Adipose tissue (tissue), 3 donors: Measurements from ENCODE around the gene NCKAP5L. TPM values are rescaled to one million over a fixed set of nuclear protein-coding genes. Genes with fewer than 3 reads are reported as not detected.
"Not testable (repeated sequence)": the region's sequence is repeated elsewhere in the genome, so short reads cannot be mapped to it uniquely, and the experiment has no call there.

Source experiments
- H3K27ac ChIP-seq: one replicate; pipeline ENCODE4 v1.5.1; 2013; ENCODE audit warnings: low read depth, low read length
- WGBS, 3 donors: extraction: QIAGEN DNeasy Blood & Tissue Kit; methylation state at CpG; one replicate each; pipeline ENCODE4 v1.1.7; 2013; 5-methylcytosine and 5-hydroxymethylcytosine counted together
- polyA plus RNA-seq, 3 donors: library from polyadenylated mRNA; stranded (reverse); fragments of 200-250 nt; gene quantifications; one replicate each; pipeline ENCODE4 v1.2.3, GENCODE V29; 2013
- donor health status: healthy with polysubstance abuse.
- donor health status: Bipolar disorder and iron deficiency.
- donor health status: healthy.

NCKAP5L gene
- polyA plus RNA-seq, 3 donors: 4.1 to 17.4 (median 11.6) TPM

DNA sequence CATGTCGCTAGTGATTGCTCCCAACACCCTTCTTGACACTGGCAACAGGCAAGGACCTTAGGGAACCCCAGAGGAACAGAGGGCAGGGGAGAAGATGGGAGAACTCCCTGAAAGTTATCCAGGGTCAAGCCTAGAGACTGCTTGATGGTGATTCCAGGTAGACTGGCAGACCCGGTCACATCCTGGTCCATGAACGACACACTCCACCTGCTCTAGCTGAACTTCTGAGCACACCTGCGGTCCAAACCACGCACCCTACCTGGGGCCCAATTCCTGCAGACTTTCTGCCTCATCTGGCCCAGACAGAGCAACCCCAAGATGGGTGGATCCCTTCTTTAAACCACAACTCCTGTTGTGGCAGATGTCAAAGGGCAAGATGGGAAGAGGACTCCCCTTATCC is 34.2 kb downstream of the NCKAP5L start:
- no peak overlapping the region for H3K27ac ChIP-seq
- WGBS, 3 donors: 86 to 93% (median 92%) methylated on average over 5 of the region's 5 CpGs

DNA sequence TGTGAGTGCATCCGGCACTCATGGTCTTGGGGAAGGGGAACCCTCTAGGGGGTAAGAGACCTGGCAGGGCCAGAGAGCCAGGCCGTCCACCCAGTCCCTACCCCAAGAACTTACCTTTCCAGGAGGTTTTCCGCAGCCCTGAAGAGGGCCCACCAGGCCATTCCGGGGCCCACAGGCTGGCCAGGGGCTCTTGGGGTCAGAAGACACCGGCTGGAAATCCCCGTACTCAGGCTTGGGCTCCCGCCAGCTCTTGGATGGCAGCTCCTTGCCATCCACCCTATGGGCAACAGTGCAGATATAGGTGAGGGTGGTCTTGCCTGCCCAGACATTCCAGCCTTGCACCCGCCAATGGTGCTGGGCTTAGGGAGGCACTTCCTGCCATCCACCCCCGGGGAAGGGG is 34.6 kb downstream of the NCKAP5L start:
- 91 to 93% (median 92%) methylated on average over 9 of the region's 9 CpGs for WGBS, 3 donors
- H3K27ac ChIP-seq: no peak overlapping the region

DNA sequence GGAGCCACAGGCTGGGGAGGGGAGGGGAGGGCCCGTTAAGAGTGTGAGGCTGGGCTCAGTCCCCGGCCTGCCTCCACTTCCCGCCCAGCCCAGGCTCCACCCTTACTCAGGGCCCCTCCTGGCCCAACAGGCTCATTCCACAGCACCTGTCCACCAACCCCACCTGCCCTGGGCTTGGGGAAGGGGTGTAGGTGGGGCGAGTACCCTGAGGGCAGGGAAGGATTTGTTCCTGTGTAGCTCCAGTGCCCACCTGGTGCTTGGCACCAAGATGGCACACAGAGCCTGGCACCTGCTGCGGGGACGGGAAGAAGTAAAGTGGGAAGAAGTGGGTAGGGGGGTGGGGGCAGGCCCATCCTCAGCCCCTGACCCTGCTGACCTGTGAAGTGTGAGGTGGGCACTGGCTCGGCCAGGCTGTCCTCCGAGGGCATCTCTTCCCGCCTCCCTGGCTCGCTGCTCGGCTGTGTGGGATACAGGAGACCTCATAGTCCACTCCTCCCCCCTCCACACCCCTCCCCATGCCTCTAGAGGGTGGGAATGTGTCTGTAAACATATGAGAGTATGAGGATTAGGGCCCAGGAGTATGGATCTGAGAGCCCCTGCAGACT is 35.1 kb downstream of the NCKAP5L start:
- no peak overlapping the region for H3K27ac ChIP-seq
- WGBS, 3 donors: 87 to 89% (median 89%) methylated on average over 9 to 11 of the region's 11 CpGs

DNA sequence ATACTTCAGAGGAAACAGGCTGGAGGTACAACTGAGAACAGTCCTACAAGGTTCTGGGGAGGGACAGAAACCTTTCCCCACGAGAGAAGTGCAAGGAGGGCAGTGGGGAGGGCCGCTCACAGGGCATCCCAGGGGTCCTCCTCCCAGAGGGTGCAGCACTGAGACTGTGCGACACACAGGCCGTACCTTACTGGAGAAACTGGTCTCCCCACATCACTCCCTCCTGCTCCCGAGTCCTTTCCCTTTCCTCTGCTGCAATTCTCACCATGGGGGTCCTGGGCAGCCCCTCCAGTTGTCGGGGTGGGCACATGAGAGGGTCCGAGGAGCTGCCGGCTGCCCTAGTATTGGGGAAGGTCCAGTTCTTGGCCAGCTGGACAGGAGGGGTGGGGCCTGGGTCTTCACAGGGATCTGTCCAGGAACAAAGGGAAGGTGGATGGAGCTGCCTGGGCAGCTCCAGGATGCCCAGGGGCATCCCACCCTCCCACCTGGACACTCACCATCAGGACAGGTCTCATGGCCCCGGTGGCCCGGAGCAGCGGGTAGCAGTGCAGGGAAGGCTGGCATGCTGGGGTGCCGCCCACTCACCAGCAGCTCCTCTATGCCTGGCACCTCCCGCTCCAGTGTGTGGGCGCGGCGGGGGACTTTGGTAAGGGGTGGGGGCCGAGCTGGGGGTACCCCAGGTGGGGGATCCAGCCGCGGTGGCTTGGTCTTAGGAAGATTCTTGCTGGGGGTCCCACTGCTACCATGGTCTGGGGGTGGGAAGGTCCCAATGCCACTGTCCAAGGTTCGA is 35.8 kb downstream of the NCKAP5L start:
- 94 to 96% (median 95%) methylated on average over 16 to 20 of the region's 20 CpGs for WGBS, 3 donors
- H3K27ac ChIP-seq: no peak overlapping the region

DNA sequence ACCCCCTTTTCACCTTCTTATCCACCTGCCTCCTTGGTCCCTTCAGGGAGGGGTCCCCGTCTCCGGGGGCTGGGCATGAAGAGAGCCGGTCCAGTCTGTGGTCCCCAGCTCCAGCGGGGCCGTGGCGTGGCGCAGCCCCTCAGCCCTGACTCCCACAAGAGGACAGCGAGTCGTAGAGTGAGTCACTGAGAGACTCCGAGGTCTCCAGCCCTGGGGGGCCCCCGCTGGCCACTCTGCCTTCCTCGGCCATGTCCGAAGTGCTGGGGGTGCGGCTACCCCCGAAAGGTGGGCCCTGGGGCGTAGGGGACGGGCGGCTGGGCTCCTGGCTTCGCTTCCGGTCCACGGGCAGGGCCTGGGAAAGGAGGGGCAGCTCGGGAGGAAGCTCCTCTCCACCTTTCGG is 36.5 kb downstream of the NCKAP5L start:
- H3K27ac ChIP-seq: no peak overlapping the region
- WGBS, 3 donors: 90 to 98% (median 91%) methylated on average over 23 of the region's 23 CpGs

DNA sequence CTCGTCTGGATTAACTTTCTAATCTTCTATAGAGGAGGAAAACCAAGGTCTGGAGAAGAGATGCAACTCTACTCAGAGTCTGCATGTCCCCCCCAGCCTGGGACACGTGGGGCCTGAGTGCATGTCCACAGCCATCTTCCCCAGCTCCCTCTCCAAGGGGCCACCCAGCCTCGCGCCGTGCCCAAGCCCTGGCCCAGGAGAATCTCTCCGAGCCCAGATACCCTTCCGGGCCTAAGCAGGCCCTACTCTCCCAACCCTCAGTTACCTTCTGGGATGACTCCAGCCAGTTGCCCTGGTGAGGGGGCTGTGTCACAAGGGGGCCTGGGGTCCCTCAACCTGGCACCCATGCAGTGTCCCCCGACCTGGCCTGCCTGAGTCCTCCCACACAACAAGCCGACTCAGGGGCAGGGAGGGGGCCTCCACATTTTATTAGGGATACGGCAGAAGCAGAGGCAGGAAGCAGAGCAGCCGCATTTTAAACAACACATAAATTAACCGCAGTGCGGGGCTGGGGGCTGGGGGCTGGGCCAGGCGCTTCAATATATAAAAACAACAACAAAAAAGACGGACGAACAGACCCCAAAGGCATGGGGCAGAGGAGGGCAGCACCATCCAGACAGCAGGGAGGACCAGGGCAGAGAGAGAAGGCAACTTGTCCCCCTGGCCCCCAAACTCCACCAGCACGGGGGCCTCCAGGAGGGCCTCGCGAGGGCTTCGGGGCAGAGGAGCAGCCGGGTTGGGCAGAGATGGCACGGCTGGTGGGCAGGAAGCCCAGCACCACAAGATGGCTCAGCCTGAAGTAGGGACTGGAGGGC is 37.3 kb downstream of the NCKAP5L start:
- WGBS, 3 donors: 74 to 86% (median 77%) methylated on average over 22 of the region's 22 CpGs
- no peak overlapping the region for H3K27ac ChIP-seq

DNA sequence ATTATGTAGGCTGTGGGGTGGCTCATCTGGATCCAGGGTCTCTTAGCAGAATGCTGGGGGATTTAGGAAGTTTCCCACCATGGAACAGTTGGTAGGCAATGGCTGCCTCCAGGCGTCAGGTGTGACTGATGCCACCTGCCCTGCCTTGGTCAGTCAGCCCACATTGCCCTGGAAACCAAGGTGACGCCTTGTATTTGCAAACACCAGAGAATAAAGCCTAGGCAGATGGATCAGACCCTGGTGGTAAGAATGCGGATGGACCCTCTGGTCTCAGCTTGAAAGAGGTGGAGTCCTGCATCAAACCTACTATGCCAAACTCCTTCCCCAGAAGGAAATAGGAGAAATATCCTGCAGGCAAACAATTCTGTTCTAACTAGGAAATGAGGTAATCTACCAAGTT is 38.2 kb downstream of the NCKAP5L start:
- H3K27ac ChIP-seq: no peak overlapping the region
- WGBS, 3 donors: 70 to 80% (median 77%) methylated on average over 3 of the region's 3 CpGs

DNA sequence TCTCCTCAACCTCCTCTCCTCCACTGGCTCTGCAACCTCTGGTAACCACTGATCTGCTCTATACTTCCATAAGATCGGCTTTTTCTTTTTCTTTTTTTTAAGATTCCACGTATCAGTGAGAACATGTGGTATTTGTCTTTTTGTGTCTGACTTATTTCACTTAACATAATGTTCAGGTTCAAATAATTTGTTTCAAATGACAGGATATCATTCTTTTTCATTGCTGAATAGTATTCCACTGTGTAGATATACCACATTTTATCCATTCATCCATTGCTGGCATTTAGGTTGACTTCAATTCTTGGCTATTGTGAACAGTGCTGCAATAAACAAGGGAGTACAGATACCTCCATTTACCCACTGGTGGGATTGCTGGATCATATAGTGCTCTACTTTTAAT is 40.5 kb downstream of the NCKAP5L start:
- 94 to 100% (median 95%) methylated on average over 2 of the region's 2 CpGs for WGBS, 3 donors
- H3K27ac ChIP-seq: no peak overlapping the region

DNA sequence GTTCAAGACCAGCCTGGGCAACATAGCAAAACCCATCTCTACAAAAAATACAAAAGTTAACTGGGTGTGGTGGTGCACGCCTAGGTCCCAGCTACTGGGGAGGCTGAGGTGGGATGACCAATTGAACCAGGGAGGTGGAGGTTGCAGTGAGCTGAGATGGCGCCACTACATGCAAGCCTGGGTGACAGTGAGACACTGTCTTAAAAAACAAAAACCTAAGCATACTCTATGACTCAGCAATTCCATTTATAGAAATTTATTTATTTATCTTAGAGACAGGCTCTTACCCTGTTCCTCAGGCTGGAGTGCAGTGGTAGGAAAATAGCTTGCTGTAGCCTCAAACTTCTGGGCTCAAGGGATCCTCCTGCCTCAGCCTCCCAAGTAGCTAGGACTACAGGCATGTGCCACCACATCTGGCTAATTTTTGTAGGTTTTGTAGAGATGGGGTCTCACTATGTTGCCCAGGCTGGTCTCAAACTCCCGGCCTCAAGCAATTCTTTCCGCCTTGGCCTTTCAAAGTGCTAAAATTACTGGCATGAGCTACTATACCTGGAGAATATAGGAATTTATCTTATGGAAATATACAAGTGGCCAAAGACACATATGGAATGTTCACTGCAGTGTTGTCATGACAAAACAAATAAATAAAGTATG is 43.3 kb downstream of the NCKAP5L start:
- no peak overlapping the region for H3K27ac ChIP-seq

DNA sequence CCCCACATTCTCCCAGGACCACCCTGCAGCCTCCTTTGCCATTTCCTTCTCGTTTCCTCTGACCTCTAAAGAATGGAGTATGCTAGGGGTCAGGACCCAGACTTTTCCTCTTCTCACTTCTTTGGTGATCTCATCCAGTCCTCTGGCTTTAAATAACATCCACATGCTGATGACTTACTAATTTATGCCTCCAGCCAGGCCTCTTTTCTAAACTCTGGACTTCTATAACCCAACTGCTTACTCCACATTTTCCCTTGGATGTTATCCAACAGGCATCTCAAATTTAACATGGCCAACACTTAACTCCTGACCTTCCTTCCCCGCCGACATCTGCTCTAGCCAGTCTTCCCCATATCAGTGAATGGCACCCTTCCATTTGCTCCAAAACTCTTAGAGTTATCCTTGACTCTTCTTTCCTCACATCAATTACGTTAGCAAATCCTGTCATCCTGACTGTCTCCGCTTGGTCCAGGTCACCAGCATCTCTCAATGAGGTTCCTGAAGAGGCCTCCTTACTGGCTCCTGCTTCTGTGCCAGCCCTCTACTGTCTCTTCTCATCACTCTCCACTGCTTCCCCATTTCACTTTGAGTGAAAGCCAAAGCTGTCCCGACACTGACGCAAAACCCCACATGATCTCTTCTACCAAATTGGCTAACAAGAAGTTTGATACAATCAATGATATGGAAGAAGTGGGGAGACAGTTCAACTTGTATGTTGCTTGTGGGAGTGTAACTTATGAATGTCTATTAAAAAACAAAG is 44.1 kb downstream of the NCKAP5L start:
- WGBS, 3 donors: 29 to 61% (median 34%) methylated on average over 7 of the region's 7 CpGs
- no peak overlapping the region for H3K27ac ChIP-seq

More for the DNA sequence above, 43.3 kb downstream of the NCKAP5L start:
- 80 to 95% (median 93%) methylated on average over 4 of the region's 4 CpGs for WGBS, 3 donors

DNA sequence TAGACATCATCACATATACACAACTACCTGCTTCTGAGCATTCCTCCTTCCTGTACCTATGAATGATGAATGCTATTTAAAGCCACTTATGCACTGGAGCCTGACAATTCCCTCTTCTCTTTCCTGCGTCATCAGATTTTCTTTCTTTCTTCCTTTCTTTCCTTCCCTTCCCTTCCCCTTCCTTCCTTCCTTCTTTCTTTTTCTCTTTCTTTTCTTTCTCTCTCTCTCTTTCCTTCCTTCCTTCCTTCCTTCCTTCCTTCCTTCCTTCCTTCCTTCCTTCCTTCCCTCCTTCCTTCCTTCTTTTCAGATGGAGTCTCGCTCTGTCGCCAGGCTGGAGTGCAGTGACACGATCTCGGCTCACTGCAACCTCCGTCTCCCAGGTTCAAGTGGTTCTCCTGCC is 47.3 kb downstream of the NCKAP5L start:
- WGBS, 3 donors: 82 to 91% (median 87%) methylated on average over 6 of the region's 6 CpGs
- H3K27ac ChIP-seq: not testable (repeated sequence)

DNA sequence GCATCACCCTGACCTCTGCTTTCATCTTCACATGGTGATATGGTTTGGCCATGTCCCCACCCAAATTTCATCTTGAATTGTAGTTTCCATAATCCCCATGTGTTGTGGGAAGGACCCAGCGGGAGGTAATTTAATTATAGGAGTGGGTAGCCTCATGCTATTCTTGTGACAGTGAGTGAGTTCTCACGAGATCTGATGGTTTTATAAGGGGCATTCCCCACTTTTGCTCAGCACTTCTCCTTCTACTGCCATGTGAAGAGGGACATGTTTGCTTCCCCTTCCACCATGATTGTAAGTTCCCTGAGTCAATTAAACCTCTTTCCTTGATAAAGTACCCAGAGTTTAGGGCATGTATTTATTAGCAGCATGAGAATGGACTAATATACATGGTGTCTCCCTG is 48.6 kb downstream of the NCKAP5L start:
- 68 to 84% (median 84%) methylated on average over 2 of the region's 2 CpGs for WGBS, 3 donors
- no peak overlapping the region for H3K27ac ChIP-seq

DNA sequence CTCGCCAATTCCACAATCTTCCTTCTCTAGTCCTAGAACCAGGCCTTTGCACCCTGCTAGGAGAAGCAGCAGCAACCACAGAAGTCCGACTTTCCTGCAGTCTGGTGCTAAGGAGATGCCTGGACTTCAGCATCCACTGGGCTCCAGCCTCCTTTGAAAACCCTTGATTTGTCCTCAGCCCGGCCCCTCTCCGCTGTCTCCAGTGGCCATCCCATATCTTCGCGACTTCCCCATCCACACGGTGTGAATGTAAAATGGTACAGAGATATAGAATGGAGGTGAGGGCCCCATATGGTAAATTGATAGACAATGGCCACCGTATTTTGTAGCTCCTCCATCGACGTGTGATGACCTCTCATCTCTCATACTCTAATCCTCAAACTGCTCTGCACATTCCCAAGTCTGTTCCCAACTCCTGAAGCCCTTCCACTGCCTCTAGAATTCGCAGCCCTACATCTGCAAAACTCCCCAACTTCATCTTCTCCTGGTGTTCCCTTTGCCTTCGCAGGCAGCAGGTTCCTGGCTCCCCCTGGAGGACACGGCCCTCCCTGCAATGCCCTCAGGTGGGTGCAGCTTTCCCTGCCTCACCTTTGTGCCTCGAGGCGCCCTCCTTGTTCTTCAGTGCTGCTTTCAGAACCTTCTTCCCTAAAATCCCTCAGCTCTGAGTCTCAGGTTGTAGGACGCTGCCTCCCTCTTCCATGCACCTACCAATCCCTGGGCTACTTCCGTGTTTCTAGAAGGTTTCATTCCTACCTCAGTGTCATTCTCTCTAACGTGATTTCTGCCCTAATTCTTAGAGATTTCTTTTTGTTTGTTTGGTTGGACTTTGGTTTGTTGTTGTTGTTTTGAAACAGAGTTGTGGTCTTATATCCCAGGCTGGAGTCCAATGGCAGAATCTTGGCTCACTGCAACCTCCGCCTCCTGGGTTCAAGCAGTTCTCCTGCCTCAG is 50.1 kb downstream of the NCKAP5L start:
- no peak overlapping the region for H3K27ac ChIP-seq
- 50 to 56% (median 51%) methylated on average over 19 of the region's 19 CpGs for WGBS, 3 donors

DNA sequence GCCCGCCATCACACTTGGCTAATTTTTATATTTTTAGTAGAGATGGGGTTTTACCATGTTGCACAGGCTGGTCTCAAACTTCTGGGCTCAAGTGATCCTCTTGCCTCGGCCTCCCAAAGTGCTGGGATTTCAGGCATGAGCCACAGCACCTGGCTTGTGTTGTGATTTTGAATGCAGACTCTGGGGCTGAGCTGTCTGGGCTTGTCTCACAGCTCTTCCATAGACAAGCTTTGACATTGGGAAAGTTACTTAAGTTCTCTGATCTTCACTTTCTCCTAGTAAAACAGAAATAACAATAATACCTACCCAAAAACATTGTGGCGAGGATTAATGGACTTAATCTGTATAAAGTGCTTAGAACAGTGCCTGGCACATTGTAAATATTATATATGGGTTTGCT is 50.9 kb downstream of the NCKAP5L start:
- H3K27ac ChIP-seq: no peak overlapping the region
- 83 to 94% (median 90%) methylated on average over 3 of the region's 3 CpGs for WGBS, 3 donors

DNA sequence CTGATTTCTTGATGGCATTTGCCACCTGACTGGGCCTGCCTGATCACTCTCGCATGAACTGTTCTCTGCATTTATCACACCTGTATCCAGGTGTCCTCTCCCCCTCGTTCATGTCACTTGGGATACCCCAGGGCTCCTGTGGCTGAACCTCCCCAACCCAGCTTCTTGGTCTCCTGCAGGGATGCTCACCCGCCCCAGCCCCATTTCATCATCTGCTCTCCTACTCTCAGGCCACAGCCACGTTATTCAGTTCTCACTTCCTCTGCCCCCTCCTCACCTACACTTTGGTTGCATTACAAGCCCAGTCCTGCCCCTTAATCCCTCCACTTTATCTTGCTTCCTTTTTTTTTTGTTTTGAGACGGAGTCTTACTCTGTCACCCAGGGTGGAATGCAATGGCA is 51.4 kb downstream of the NCKAP5L start:
- H3K27ac ChIP-seq: no peak overlapping the region
- 66 to 83% (median 71%) methylated on average over 5 of the region's 5 CpGs for WGBS, 3 donors

DNA sequence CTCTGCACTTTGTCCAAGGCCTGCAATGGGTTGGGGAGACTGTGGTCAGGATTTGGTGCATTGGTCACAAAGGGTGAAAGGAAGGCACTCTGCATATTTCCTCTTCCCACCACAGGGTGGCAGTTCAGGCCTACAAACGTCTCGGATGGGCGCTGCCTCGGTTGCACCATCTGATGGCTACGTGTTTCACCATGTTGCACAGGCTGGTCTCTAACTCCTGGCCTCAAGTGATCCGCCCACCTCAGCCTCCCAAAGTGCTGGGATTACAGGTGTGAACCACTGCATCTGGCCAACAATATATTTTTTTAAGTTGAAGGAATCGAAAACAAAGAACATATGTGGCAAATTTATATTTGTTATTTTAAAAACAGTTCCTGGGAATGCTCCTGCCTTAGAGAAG is 51.8 kb downstream of the NCKAP5L start:
- H3K27ac ChIP-seq: no peak overlapping the region
- WGBS, 3 donors: 13 to 15% (median 14%) methylated on average over 7 of the region's 7 CpGs

DNA sequence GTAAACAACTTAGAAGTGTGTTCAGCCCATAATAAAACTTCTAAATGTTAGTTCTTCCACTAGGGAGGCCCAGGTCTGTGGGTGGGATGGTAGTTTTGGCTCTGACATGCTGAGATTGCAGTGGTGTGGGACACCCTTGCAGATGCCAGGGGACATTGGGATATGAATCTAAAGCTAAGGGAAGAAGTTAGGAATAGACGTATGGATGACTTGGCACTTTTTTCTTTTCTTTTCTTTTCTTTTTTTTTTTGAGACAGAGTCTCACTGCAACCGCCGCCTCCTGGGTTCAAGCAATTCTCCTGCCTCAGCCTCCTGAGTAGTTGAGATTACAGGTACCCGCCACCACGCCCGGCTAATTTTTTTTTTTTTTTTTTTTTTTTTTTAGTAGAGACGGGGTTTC is 55.1 kb downstream of the NCKAP5L start:
- not testable (repeated sequence) for H3K27ac ChIP-seq
- WGBS, 3 donors: 78 to 85% (median 83%) methylated on average over 6 to 7 of the region's 7 CpGs
